COLO668 (cell line): Measurements from ENCODE around the gene SCG5.
"Not testable (repeated sequence)": the region's sequence is repeated elsewhere in the genome, so short reads cannot be mapped to it uniquely, and the experiment has no call there.

ENCODE experiments used
- DNase-seq: peaks from one replicate; lab custom pipeline; 2025; ENCODE audit not compliant: unreplicated experiment; lab: John Stamatoyannopoulos, UW

The SCG5 gene, protein sequence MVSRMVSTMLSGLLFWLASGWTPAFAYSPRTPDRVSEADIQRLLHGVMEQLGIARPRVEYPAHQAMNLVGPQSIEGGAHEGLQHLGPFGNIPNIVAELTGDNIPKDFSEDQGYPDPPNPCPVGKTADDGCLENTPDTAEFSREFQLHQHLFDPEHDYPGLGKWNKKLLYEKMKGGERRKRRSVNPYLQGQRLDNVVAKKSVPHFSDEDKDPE

DNA sequence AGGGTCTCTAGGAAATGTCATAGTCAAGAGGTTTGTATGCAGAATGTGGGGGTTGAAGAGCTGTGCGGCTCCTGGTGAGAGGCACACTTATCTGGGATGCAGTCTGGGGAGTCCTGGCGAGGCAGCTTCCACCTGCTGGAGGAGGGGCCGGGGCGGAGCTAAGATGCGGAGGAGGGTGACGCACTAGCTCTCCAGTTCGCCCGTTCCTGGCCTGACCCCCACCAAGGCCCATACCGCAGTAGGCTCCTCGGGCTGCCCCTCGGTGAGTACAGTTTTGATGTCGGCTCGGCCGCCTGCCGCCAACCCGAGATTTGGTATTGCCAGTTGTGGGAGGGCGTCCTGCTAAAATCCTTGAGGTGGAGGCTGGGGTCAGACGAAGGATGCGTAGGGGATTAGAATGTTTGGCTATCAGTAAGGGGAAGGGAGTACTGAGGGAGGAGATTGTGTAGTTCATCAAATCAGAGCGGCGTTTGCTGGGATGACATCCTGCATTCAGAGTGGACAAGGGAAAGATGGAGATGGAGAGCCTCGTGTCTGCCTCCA, at the start of gene SCG5:
Gene SCG5 (plus strand): TSS at position 194 of the 543 bp plus-strand sequence. CDS start 1,883 bp downstream, outside the sequence.
- no peak for DNase-seq

DNA sequence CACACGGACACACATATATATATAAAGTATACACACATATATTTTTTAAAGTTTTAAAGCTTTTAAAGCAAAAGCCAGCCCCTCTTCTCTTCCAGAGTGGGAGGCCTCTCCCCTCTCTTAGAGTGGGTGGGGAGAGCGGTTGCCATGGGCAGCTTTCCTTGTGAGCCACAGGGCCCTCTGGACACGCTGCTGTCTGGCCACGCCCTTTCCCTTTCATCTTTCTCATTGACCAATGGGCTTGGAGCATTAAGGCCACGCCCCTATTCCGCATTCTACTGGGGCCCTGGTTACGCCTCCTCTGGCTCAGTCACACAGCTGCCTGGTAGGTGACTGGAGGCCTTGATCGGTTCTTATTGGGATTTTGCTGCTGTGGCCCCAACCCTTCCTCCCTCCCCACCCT, 48.4 kb upstream of the SCG5 start, which contains the start of gene GOLGA8N:
Gene GOLGA8N (plus strand): TSS at position 306 of the 400 bp plus-strand sequence.
- DNase-seq, result not testable (repeated sequence)

DNA sequence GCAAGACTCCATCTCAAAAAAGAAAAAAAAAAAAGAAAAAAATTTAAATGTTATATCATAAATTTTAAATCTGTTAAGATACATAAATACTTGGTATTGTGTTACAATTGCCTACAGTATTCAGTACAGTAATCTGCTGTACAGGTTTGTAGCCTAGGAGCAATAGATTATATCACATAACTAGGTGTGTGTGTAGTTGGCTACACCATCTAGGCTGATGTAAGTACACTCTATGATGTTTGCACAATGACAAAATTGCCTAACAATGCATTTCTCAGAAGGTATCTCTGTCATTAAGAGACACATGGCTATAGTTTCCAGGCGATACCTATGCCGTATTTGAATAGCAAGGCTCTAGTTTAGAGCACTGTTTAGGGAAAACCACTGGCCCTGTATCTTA, 32.0 kb upstream of the SCG5 start:
- not testable (repeated sequence) for DNase-seq

DNA sequence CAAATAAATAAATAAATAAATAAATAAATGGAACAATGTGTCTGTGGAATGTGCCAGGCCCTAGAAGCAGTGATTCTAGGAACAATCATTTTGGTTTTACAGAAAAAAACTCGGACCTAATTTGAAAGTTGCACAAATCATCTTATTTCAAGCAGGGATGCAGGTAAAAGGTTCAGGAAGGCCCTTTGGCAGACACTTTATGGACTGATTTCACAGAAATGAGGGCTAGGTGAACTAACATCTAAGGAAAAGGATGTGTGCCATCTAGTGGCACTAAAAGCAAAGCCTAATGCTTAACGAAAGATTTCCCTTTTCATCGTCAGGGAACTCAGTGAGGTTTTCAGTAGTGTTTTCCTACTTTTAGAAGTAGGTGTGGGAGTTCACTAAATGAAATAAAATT, 30.8 kb upstream of the SCG5 start:
- DNase-seq, result not testable (repeated sequence)

DNA sequence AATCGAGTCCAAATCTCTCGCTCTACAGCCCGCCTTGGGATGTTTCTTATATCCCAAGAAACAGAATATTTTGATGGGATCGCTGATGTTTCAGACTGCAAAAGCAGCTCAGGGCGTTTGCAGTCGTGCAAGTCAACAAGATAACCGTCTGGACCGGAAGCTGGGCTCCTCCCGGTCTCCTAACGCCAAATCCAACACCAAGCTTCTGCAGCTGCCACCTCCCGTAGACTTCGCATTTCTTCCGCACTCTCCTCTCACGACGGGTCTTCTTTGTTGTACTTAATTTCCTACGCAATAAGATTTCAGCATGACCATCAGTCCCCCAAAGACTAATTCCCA, 26.8 kb upstream of the SCG5 start:
- not testable (repeated sequence) for DNase-seq

DNA sequence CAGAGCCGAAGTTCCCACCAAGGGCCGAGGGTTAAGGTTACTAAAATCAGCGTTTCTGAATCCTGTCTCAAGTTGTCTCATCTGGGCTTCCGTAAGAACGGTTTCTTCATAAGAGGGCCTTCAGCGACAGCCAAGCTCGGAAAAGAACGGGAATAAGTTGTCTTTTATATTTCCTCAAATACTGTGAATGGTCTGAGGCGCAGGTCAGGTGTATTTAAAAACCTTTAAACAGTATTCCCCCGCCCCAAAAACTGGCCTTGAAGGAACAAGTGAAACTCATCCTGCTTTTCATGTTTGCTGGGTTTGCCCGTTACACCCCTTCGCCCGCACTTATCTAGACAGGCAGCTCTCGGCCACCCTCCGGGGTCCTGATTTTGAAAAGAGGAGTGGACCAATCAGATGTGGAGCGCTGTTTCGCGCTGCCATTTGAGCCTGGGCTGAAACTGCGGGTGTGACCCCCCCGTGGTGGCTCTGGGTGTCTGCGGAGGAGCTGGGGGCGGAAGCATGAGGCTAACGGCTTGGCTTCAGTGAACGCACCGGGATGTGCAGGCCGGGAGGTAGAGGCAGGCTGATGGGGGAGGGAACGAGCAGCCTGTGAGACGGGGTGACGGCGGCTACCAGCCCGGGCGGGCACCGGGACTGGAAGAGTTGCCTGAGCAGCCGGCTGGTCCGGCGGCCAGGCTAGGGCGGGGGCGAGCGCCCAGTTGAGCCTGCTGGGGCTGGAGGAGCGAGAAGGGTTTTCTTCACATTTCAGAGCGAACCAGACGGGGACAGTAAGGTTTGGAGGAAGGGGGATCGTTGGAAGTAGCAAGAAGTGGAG, 26.2 kb upstream of the SCG5 start, which contains the start of gene ARHGAP11A:
Gene ARHGAP11A (plus strand): TSS at position 454 of the 820 bp plus-strand sequence. CDS start 708 bp downstream, outside the sequence.
- not testable (repeated sequence) for DNase-seq

DNA sequence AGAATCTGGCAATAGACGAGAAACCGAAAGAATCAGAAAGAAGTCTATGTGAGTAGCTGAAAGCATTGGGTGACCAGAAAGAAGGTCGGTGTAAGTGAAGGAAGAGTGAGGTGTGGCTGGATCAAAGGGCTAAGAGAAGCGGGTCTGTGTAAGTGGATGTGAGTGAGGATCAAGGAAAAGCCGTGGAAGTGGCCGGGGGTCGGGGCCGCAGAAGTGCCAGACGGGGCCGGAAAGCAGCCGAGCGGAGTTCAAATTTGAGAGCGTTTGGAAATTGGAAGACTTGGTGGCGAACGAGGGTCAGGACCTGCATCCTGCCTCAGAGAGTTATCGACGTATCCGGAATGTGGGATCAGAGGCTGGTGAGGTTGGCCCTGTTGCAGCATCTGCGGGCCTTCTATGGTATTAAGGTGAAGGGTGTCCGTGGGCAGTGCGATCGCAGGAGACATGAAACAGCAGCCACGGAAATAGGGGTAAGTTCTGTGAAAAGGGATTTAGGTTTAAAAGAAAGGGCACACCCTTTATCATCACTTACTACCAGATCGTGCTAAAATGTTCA, 25.6 kb upstream of the SCG5 start:
- not testable (repeated sequence) for DNase-seq

DNA sequence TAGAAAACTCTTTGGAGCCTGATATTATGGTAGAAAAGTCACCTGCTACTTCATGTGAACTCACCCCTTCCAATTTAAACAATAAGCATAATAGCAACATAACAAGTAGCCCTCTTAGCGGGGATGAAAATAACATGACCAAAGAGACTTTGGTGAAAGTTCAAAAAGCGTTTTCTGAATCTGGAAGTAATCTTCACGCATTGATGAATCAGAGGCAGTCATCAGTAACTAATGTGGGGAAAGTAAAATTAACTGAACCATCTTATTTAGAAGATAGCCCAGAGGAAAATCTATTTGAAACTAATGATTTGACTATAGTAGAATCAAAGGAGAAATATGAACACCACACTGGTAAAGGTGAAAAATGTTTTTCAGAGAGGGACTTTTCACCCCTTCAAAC, 5.1 kb upstream of the SCG5 start:
- DNase-seq, result no peak

DNA sequence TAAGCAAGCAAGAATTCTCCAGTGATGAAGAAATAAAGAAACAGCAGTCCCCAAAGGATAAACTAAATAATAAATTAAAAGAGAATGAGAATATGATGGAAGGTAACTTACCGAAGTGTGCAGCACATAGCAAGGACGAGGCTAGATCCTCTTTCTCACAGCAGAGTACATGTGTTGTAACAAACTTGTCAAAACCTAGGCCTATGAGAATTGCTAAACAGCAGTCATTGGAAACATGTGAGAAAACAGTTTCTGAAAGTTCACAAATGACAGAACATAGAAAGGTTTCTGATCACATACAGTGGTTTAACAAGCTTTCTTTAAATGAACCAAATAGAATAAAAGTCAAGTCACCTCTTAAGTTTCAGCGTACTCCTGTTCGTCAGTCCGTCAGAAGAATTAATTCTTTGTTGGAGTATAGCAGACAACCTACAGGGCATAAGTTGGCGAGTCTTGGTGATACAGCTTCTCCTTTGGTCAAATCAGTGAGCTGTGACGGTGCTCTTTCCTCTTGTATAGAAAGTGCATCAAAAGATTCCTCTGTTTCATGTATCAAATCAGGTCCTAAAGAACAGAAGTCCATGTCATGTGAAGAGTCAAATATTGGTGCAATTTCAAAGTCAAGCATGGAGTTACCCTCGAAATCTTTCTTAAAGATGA, 4.5 kb upstream of the SCG5 start:
- DNase-seq, result no peak

DNA sequence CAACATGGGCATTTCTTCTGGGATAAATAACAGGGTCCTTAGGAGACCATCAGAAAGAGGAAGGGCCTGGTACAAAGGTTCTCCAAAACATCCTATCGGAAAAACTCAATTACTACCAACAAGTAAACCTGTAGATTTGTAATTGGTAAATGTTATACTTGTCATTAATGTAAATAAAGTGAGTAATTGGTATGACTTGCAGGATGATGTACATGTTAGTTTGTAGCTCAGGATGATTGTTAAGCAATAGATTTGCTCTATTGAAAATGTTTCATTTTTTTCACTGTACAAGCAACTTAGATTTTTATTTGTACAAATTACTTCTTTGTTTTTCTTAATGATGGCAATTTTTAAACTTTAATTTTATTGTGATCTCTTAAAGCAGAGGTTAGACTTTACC, 3.8 kb upstream of the SCG5 start:
- no peak for DNase-seq

DNA sequence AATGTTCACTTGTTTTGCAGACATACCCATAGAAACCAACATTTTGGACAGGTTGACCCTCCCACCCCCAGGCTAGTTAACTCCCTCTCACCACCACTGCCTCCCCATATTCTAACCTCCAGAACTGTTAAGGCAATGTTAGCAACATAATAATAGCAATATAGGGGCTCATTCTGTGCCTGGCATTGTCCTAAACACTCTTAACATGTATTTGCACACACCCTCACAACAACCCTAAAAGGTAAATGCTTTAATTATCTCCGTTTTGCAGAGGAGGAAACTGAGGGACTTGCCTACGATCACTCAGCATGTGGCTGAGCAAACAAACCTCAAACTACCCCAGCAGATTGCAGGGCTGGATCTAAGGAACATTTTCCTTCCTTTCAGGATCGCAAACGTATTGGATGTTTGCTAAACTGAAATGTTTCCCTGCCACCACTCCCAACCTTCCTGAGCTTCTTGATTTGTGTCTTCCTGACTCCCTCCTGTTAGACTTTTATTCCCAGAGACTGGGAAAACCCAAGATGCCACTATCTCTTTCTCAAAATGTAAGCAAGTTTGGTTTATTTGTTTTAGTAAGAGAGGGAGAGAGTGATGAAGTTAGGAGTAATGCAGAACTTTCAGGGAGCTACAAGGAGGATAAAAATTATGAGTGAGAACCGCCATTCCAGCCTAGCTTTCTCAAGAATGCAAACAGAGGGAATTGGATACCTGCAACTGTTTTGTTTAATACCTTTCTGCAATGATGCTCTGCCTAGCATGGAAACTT, 1.3 kb downstream of the SCG5 start:
- no peak for DNase-seq

DNA sequence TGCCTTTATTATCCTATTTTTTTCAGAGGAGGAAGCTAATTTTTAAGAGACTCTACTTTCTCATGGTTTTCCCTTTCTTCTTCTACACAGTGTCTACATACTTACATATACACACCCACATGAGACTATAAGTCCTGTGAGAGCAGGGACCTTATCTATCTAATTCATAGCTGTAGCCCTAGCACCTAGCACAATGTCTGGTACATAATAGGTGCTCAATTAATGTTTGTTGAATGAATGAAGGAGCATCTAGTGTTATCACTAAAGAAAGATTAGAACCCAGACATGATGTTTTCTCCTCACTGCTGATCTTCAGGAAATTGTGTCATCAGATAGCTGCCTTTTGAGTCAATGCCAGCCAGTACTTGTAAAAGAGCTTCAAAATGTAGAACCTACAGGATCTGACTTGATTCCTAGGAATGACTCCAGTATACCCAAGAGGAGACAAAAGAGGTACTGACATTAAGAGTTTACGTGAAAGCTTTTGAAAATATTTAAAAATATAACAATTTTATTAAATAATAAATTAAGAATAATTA, 2.5 kb downstream of the SCG5 start:
- DNase-seq, result no peak

DNA sequence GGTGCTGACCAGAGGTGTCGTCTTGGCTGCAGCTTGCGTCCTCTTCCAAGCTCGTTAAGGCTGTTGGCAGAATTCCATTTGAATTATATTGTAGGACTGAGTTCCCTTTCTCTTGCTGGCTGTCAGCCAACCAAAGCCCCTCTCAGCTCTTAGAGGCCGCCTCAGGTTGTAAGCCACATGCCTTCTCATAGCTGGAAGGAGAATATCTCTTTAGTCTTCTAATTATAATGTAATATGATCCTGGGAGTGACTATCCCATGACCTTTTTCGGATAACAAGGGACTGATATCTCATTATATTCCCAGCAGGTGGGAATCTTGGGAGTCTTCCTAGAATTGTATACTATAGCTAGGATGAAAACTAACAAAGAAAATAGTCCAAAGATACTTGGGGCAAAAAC, 4.8 kb downstream of the SCG5 start:
- DNase-seq, result no peak

DNA sequence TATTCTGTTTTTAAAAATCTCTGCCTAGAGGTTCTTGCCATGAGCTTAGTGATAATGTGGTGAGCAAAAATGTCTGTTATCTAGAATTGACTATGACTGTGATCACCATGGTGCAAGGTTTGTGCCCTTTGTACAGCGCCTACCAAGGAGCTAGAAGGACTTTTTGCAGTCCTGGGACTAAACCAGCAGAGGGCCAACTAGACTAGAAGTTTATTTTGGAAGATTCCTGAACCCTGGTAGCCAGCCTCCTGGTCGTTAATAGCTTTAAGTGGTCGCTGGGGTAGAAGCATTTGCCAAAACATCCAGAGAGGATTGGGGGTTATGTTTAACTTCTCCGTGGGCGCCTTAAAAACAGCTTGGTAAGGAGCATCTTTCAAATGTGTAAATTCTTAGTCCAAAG, 7.8 kb downstream of the SCG5 start:
- DNase-seq, result no peak

DNA sequence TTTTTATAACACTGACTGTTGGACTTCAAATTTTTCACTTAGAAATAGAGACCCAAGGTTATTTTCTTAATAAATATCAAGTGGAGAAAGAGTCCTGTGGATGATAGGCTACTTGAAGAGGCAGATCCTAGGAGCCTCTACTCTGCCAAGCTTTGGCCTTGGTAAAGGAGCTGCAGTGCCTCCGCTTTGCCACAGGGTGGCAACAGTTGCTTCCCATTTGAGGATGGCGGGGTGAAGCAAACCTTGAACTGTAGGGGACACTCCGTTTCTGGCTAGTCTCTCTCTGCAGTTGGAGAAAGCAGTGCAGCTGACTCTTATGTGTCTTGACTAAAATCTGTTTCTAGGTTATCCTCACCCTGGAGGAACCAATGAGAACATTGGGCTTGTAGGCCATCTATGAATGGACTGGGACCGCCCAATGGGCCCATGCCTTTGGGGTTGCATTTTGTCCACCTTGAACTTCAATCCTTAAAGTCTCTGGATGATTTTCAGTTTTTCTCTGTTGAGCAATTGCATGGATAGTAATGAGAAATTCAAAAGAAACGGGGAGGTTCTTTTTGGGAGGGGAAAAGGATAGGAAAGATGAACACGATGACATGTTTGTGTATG, 9.8 kb downstream of the SCG5 start:
- DNase-seq, result peak; percentile 35

DNA sequence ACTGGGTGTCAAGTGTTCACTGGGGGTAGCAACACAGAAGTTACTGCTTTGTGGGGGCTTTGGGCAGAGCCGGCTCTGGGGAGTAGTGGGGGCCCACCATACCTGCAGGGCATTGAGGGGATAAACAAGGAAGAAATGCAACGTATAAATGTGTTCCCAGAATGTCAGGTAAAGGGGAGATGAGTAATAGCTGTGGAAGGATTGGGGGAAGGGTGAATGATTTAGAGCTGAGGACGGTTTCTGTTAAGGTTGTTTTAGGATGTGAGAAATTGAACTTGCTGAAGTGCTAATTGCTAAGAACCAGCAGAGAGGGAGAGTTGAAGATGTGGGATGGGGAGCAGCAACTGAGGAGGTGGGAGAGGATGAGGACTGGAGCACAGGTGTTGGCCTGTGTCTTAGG, 10.7 kb downstream of the SCG5 start:
- DNase-seq, result no peak

DNA sequence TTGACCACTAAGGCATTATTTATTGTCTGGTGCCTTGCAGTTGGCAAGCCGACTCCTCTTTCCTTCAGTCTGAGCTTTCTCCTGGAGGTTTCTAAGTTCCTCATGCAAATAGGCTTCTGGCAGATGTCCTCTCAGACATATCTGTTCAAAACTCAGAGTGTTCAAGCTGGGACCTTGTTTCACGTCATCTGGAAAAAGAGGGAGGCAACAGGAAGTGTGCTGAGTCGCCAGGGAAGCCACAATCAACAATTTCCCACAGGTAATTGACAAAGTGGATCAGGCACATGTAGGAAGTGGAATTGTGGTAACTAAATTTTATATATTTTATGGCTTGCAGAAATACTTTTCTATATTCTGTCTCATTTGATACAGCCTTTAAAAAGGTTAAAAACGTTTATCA, 14.6 kb downstream of the SCG5 start:
- no peak for DNase-seq

DNA sequence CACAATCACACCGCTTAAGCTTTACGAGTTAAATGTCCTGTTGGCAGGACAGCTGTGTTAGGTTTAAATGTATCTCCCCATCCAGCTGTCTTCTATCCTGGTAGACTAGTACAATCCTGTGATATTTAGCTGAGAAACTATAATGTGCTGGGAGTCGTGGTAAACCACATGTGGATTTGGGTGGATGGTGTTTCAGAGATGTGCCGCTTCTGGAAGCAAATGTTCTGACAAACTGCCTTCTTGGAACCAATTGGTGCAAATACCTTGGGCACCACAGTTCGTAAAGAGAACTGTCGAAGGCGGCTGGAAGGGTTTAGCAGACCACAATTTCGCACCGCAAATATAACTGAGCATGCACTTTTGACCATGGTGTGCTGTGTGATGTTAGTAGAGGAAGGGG, 15.0 kb downstream of the SCG5 start:
- no peak for DNase-seq

DNA sequence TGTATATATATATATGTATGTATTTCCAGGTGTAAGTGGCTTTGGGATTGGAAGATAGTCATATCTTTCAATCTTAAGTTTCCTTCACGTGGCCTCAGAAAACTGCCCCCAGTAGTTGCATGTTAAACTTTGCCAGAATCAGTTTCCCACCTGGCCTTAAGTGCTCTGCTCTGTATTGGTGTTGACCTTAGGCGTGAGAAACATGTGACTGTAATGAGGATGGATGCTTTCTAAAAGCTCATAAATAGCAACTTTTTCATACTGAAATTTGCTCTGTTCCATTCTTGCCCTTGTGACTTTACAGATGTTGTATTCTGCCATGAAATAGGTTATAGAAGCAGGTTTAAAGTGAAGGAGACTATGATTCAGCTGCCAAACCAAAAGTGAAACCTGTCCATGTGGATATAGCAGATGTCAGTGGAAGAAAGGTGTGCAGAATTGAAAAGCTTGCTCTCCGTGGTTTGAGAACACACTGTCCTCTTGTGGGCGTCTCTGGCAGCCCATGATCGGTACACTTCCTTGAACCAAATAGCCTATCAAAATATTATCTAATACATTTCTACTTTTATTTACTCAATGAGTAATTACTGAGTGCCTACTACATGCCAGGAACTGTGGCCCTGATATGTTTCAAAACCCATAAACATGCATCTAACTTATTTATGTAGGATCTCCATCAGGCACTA, 15.8 kb downstream of the SCG5 start:
- no peak for DNase-seq
